K562 (cell line): ENCODE measurements around the gene TMEM239. TPM values are rescaled to one million over a fixed set of nuclear protein-coding genes. Genes with fewer than 3 reads are reported as not detected.
"Not testable (repeated sequence)": the region's sequence is repeated elsewhere in the genome, so short reads cannot be mapped to it uniquely, and the experiment has no call there.

Experiments
- ATAC-seq: fragments of 200-7000 bp; cut with Tn5 transposase; 3 replicates; pipeline ENCODE4 v1.9.1; 2020; ENCODE audit warnings: moderate library complexity
- BruUV-seq: library from RNA; stranded (reverse); fragments of 400-500 nt; replicated peaks from 2 replicates; lab custom pipeline; 2021; lab: Mats Ljungman, UMichigan
- CTCF ChIA-PET: fragments of 300-600 bp; formaldehyde crosslinking; extraction: SDS; loops from one replicate; lab custom pipeline; 2021; ENCODE audit warnings: low intra/inter-chr PET ratio; lab: Yijun Ruan, JAX
- POLR2A ChIA-PET: fragments of 300-600, 350-650 bp; sonication (Branson Sonifier 250); formaldehyde crosslinking; extraction: SDS; loops from one replicate; lab custom pipeline; 2021; ENCODE audit warnings: antibody characterized with exemption, inconsistent platforms; lab: Yijun Ruan, JAX
- DNase-seq, 4 experiments: peaks; one replicate each; pipeline versions ENCODE4 v3.0.0 to v3.0.0-alpha.2; 2011 to 2018; ENCODE audit warnings: low spot score in 3 of 4, mixed read lengths in 3 of 4; ENCODE audit errors: extremely low read depth in 1 of 4
- FAIRE-seq: peaks from 2 replicates; lab custom pipeline; 2011; peaks lifted over from hg19 to GRCh38; lab: Jason Lieb, UNC
- H2AFZ ChIP-seq: 2 replicates; pipeline ENCODE4 v1.6.0; 2011; ENCODE audit warnings: low read depth, low read length, control low read depth, inconsistent platforms
- H3K27ac ChIP-seq: fragments of 200-600 bp; 3 replicates; pipeline ENCODE4 v1.8.0; 2011; ENCODE audit warnings: low read depth, mild to moderate bottlenecking, control low read depth, inconsistent platforms, low read length, moderate library complexity, mixed read lengths; ENCODE audit errors: extremely low read depth
- H3K27me3 ChIP-seq, 2 experiments: fragments of 300-600 bp in 1 of 2; 2 replicates in 1 of 2; 3 replicates in 1 of 2; pipeline versions ENCODE4 v1.6.0 to v1.8.0; 2011; ENCODE audit warnings: inconsistent platforms in 2 of 2, low read length in 2 of 2, mild to moderate bottlenecking in 1 of 2, mixed read lengths in 1 of 2, moderate library complexity in 1 of 2; ENCODE audit not compliant: control insufficient read depth in 2 of 2, insufficient read depth in 2 of 2
- H3K36me3 ChIP-seq: fragments of 300-600 bp; 3 replicates; pipeline ENCODE4 v1.8.0; 2011; ENCODE audit warnings: mild to moderate bottlenecking, low read length, inconsistent platforms; ENCODE audit not compliant: control insufficient read depth, insufficient read depth
- H3K4me1 ChIP-seq, 2 experiments: fragments of 200-600 bp in 1 of 2; replicated peaks in 1 of 2; 2 replicates in 1 of 2; 3 replicates in 1 of 2; pipeline versions ENCODE4 v1.5.1 to v1.8.0; 2011; ENCODE audit warnings: inconsistent platforms in 2 of 2, low read length in 2 of 2, mild to moderate bottlenecking in 1 of 2, mixed read lengths in 1 of 2, moderate library complexity in 1 of 2; ENCODE audit not compliant: control insufficient read depth in 2 of 2, insufficient read depth in 2 of 2
- H3K4me2 ChIP-seq: 2 replicates; pipeline ENCODE4 v1.6.1; 2011; ENCODE audit warnings: low read length, control low read depth, inconsistent platforms, mixed read lengths; ENCODE audit not compliant: insufficient read depth
- H3K4me3 ChIP-seq: fragments of 200-600 bp; sonication (generic), shearing (Covaris generic); 2 replicates; pipeline ENCODE4 v1.5.1; 2016; ENCODE audit warnings: control low read depth, inconsistent platforms
- H3K79me2 ChIP-seq: fragments of 200-600 bp; 3 replicates; pipeline ENCODE4 v1.8.0; 2011; ENCODE audit warnings: low read length, inconsistent platforms; ENCODE audit not compliant: control insufficient read depth, insufficient read depth
- H3K9ac ChIP-seq, 2 experiments: 2 replicates each; pipeline versions ENCODE4 v1.6.0 to v1.6.1; 2011; ENCODE audit warnings: low read depth in 2 of 2, low read length in 2 of 2, control low read depth in 1 of 2, inconsistent platforms in 1 of 2, mild to moderate bottlenecking in 1 of 2, mixed read lengths in 1 of 2; ENCODE audit not compliant: insufficient read depth in 1 of 2
- H3K9me1 ChIP-seq: one replicate; pipeline ENCODE4 v1.6.0; 2011; ENCODE audit warnings: inconsistent platforms, mild to moderate bottlenecking, low read length, moderate library complexity; ENCODE audit not compliant: control insufficient read depth, insufficient read depth
- H3K9me3 ChIP-seq: replicated peaks from 2 replicates; pipeline ENCODE4 v1.5.1; 2011; ENCODE audit warnings: low read depth, low read length, inconsistent platforms; ENCODE audit not compliant: control insufficient read depth, insufficient read depth
- H4K20me1 ChIP-seq: replicated peaks from 2 replicates; pipeline ENCODE4 v1.6.1; 2011; ENCODE audit warnings: low read length, inconsistent platforms, mixed read lengths; ENCODE audit not compliant: control insufficient read depth, insufficient read depth
- NONO ChIP-seq, 2 experiments: fragments of 200-400 bp in 1 of 2; fragments of 450-650 bp in 1 of 2; formaldehyde crosslinking in 1 of 2; IDR thresholded peaks; 2 replicates each; pipeline ENCODE4 v1.6.1; 2017; ENCODE audit warnings: low read depth in 2 of 2, mild to moderate bottlenecking in 2 of 2, moderate library complexity in 2 of 2, low read length in 1 of 2
- ZNF583 ChIP-seq: fragments of 250-450 bp; sonication (Bioruptor Pico); IDR thresholded peaks from 2 replicates; pipeline ENCODE4 v1.4.0; 2020
- WGBS: fragments of 100-300 bp; shearing (Covaris generic); methylation state at CpG from one replicate; pipeline ENCODE4 v1.1.6; 2016; ENCODE audit warnings: low coverage, mixed read lengths; ENCODE audit not compliant: insufficient coverage; ENCODE audit errors: missing lambda C conversion rate; 5-methylcytosine and 5-hydroxymethylcytosine counted together
- in situ Hi-C: fragments of 300-500 bp; cut with MboI; formaldehyde crosslinking; loops from 4 replicates; pipeline ENCODE4 v1.15.0; 2018; ENCODE audit warnings: inconsistent platforms, mixed read lengths
- intact Hi-C: fragments of 100-400 bp; cut with micrococcal nuclease; formaldehyde crosslinking; loops from 2 replicates; pipeline ENCODE4 v1.14.2; 2022
- polyA plus RNA-seq, 8 experiments: library from polyadenylated mRNA; depleted of rRNA in 4 of 8; stranded (reverse) in 5 of 8; unstranded in 3 of 8; fragments of >200 nt; fragmentation: Nextera tagmentation in 2 of 8; fragmentation: Illumina TruSeq in 1 of 8; extraction: Ambion mirVana in 2 of 8; extraction: Trizol in 1 of 8; gene quantifications; 2 replicates each; pipeline versions ENCODE4 v1.2.1 to v1.2.3, GENCODE V29; 2011 to 2014; ENCODE audit warnings: inconsistent platforms in 1 of 8, missing spikeins in 1 of 8
- total RNA-seq, 7 experiments: library from RNA; depleted of rRNA in 6 of 7; stranded (reverse); fragments of >200 nt in 6 of 7; fragmentation: Illumina TruSeq in 2 of 7; extraction: Trizol in 2 of 7; gene quantifications; 2 replicates each; pipeline versions ENCODE4 v1.2.1 to v1.2.3, GENCODE V29; 2011 to 2021; ENCODE audit warnings: low replicate concordance in 1 of 7
- TF ChIP-seq, protein P1 (sequence below), 2 experiments: fragments of 200-800 bp in 1 of 2; sonication (Bioruptor generic) in 1 of 2; sonication (generic) in 1 of 2; formaldehyde crosslinking in 1 of 2; IDR thresholded peaks in 1 of 2; conservative IDR thresholded peaks in 1 of 2; 2 replicates each; pipeline versions ENCODE4 v1.5.0 to v1.6.1; 2016 to 2020; ENCODE audit warnings: missing compliant biosample characterization in 1 of 2, missing genetic modification characterization in 1 of 2, missing genetic modification reagents in 1 of 2
- TF ChIP-seq, protein P2 (sequence below): fragments of 250-450 bp; sonication (Bioruptor Pico); IDR thresholded peaks from 2 replicates; pipeline ENCODE4 v1.6.1; 2021; ENCODE audit warnings: mild to moderate bottlenecking

TMEM239 gene
- total and polyA plus RNA-seq, 9 of the 15 experiments (the other 6 are each of a cell fraction or from before 2014, with no cell fraction given) = not detected

DNA sequence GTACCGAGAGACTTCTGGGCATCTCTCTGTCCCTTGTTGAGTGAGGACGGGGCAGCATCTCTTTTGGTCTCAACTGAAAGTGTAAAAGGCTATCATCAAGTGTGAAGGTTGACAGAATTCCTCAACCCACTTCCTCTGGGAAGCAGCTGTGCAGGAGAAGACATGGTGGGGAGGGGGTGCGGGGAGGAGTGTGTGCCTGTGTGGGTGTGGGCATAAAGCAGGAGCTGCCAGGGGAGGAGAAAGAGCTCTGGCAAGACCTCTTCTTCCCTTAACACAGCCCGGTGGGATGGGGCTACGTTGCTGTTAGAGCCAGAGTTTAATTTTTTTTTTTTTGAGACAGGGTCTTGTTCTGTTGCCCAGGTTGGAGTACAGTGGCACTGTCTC lies 47.5 kb upstream of the TMEM239 start (continued):
- TF ChIP-seq, protein P1, sequence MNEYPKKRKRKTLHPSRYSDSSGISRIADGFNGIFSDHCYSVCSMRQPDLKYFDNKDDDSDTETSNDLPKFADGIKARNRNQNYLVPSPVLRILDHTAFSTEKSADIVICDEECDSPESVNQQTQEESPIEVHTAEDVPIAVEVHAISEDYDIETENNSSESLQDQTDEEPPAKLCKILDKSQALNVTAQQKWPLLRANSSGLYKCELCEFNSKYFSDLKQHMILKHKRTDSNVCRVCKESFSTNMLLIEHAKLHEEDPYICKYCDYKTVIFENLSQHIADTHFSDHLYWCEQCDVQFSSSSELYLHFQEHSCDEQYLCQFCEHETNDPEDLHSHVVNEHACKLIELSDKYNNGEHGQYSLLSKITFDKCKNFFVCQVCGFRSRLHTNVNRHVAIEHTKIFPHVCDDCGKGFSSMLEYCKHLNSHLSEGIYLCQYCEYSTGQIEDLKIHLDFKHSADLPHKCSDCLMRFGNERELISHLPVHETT (CRISPR knock-in tag; conservative IDR thresholded peaks at IDR 0.05 in 1 of 2, IDR thresholded peaks at IDR 0.05 in 1 of 2) = no peak
- TF ChIP-seq NONO (IDR thresholded peaks at IDR 0.05; ENCODE audit: low read depth in 2 of 2, low read length in 1 of 2) (no peak), ZNF583 (CRISPR knock-in tag) (no peak)
- TF ChIP-seq, protein P2, sequence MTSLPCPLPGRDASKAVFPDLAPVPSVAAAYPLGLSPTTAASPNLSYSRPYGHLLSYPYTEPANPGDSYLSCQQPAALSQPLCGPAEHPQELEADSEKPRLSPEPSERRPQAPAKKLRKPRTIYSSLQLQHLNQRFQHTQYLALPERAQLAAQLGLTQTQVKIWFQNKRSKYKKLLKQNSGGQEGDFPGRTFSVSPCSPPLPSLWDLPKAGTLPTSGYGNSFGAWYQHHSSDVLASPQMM = no peak

DNA sequence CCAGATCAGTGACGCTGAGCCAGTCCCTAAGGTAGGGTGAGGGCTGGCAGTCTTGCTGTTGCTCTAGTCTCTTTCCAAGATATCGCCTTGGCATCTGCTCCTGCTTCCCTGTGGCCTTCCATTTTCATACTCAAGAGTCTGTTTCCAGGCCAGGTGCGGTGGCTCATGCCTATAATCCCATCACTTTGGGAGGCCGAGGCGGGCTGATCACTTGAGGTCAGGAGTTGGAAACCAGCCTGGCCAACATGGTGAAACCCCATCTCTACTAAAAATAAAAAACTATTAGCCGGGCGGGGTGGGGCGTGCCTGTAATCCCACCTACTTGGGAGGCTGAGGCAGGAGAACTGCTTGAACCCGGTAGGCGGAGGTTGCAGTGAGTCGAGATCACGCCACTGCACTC lies 46.1 kb upstream of the TMEM239 start:
- H3K27me3 ChIP-seq = peaks cover 9 to 32% of the 10 kb centered on the region in 2 experiments; a peak in 4 of 5 replicates
- H3K4me1 ChIP-seq, BruUV-seq, H4K20me1 ChIP-seq, FAIRE-seq, intact Hi-C loops, H3K9ac ChIP-seq, H3K79me2 ChIP-seq, H3K4me2 ChIP-seq, ATAC-seq, DNase-seq, H3K9me3 ChIP-seq, H3K27ac ChIP-seq, CTCF ChIA-PET, H3K4me3 ChIP-seq, in situ Hi-C loops, POLR2A ChIA-PET, H3K9me1 ChIP-seq, H2AFZ ChIP-seq, H3K36me3 ChIP-seq: not testable (repeated sequence)
- 5% methylated on average over 9 of the region's 12 CpGs for WGBS
